GM12878 (cell line): Measurements from ENCODE around the gene TARBP2. TPM values are rescaled to one million over a fixed set of nuclear protein-coding genes. Genes with fewer than 3 reads are reported as not detected.

Experiments
- ATAC-seq: fragments of 200-7000 bp; cut with Tn5 transposase; 3 replicates; pipeline ENCODE4 v1.9.1; 2020; ENCODE audit warnings: mild to moderate bottlenecking, moderate library complexity
- BruUV-seq: library from RNA; stranded (reverse); fragments of 400-500 nt; replicated peaks from 2 replicates; lab custom pipeline; 2021; lab: Mats Ljungman, UMichigan
- CTCF ChIA-PET: fragments of 300-600 bp; sonication (Branson Sonifier 250); formaldehyde crosslinking; extraction: SDS; loops from one replicate; lab custom pipeline; 2021; ENCODE audit warnings: inconsistent platforms; lab: Yijun Ruan, JAX
- POLR2A ChIA-PET: fragments of 350-600 bp; formaldehyde crosslinking; extraction: SDS; loops from one replicate; lab custom pipeline; 2021; ENCODE audit warnings: inconsistent platforms; lab: Charles Lee
- RAD21 ChIA-PET: fragments of 300-600 bp; sonication (Branson Sonifier 250); formaldehyde crosslinking; loops from one replicate; lab custom pipeline; 2023; ENCODE audit warnings: antibody characterized with exemption; ENCODE audit not compliant: unreplicated experiment; lab: Charles Lee
- SMC1A ChIA-PET: fragments of 300-600 bp; sonication (Branson Sonifier 250); formaldehyde crosslinking; loops from one replicate; lab custom pipeline; 2023; ENCODE audit not compliant: unreplicated experiment, uncharacterized antibody; lab: Charles Lee
- DNase-seq: peaks from one replicate; pipeline ENCODE4 v3.0.0-alpha.2; 2011; ENCODE audit warnings: low read depth, low spot score
- FAIRE-seq: peaks from 3 replicates; lab custom pipeline; 2011; peaks lifted over from hg19 to GRCh38; lab: Jason Lieb, UNC
- H2AFZ ChIP-seq: 2 replicates; pipeline ENCODE4 v1.6.0; 2011; ENCODE audit warnings: low read depth, low read length, control low read depth; ENCODE audit not compliant: control insufficient read depth
- H3K27ac ChIP-seq: 2 replicates; pipeline ENCODE4 v1.5.1; 2011; ENCODE audit warnings: control low read depth; ENCODE audit not compliant: control insufficient read depth, insufficient read depth
- H3K27me3 ChIP-seq, 2 experiments: replicated peaks in 1 of 2; 2 replicates each; pipeline versions ENCODE4 v1.6.0 to v1.6.1; 2011; ENCODE audit warnings: low read length in 1 of 2; ENCODE audit not compliant: control insufficient read depth in 2 of 2, insufficient read depth in 2 of 2
- H3K36me3 ChIP-seq, 2 experiments: 2 replicates each; pipeline ENCODE4 v1.5.1; 2011; ENCODE audit warnings: low read length in 1 of 2; ENCODE audit not compliant: control insufficient read depth in 2 of 2, insufficient read depth in 2 of 2
- H3K4me1 ChIP-seq: 2 replicates; pipeline ENCODE4 v1.6.1; 2011; ENCODE audit warnings: mild to moderate bottlenecking, low read length, moderate library complexity, mixed read lengths; ENCODE audit not compliant: control insufficient read depth, insufficient read depth
- H3K4me2 ChIP-seq: 2 replicates; pipeline ENCODE4 v1.6.0; 2011; ENCODE audit warnings: control low read depth; ENCODE audit not compliant: control insufficient read depth, insufficient read depth
- H3K4me3 ChIP-seq: fragments of 200-600 bp; sonication (generic); 2 replicates; pipeline ENCODE4 v1.5.1; 2016
- H3K79me2 ChIP-seq: 2 replicates; pipeline ENCODE4 v1.6.0; 2011; ENCODE audit warnings: low read length; ENCODE audit not compliant: control insufficient read depth, insufficient read depth
- H3K9ac ChIP-seq: 2 replicates; pipeline ENCODE4 v1.8.0; 2011; ENCODE audit warnings: low read length, control low read depth, mixed read lengths; ENCODE audit not compliant: control insufficient read depth, insufficient read depth
- H3K9me3 ChIP-seq: replicated peaks from 3 replicates; pipeline ENCODE4 v1.5.1; 2011; ENCODE audit warnings: mild to moderate bottlenecking, low read length; ENCODE audit not compliant: control insufficient read depth, insufficient read depth
- H4K20me1 ChIP-seq: 2 replicates; pipeline ENCODE4 v1.6.0; 2011; ENCODE audit not compliant: control insufficient read depth, insufficient read depth
- ATF7 ChIP-seq: fragments of 450-650 bp; IDR thresholded peaks from 2 replicates; pipeline ENCODE4 v1.6.1; 2016; ENCODE audit warnings: low read depth, mild to moderate bottlenecking
- BCL3 ChIP-seq: IDR thresholded peaks from 2 replicates; pipeline ENCODE4 v1.6.1; 2011; ENCODE audit warnings: borderline replicate concordance, low read depth, mild to moderate bottlenecking, moderate library complexity, low read length; ENCODE audit not compliant: insufficient read depth, poor library complexity, severe bottlenecking
- CBX5 ChIP-seq: sonication (generic); IDR thresholded peaks from 2 replicates; pipeline ENCODE4 v1.6.1; 2016; ENCODE audit warnings: low read depth, moderate library complexity, mild to moderate bottlenecking, inconsistent platforms
- CHD2 ChIP-seq: IDR thresholded peaks from 2 replicates; pipeline ENCODE4 v1.6.1; 2011; ENCODE audit warnings: low read depth, low read length, improper control_type of control experiment, borderline replicate concordance
- EED ChIP-seq: sonication (generic); IDR thresholded peaks from 2 replicates; pipeline ENCODE4 v1.6.1; 2016; ENCODE audit warnings: antibody characterized with exemption, low read depth
- ESRRA ChIP-seq: IDR thresholded peaks from 2 replicates; pipeline ENCODE4 v1.6.1; 2012; ENCODE audit warnings: mild to moderate bottlenecking, low read length, improper control_type of control experiment
- FOXM1 ChIP-seq: IDR thresholded peaks from 2 replicates; pipeline ENCODE4 v1.6.1; 2012; ENCODE audit warnings: low read depth, mild to moderate bottlenecking, inconsistent platforms, low read length, moderate library complexity
- GATAD2B ChIP-seq: fragments of 450-650 bp; conservative IDR thresholded peaks from 2 replicates; pipeline ENCODE4 v1.6.1; 2017; ENCODE audit warnings: low read depth, mild to moderate bottlenecking, moderate library complexity
- HDAC2 ChIP-seq: fragments of 200-600 bp; sonication (generic); IDR thresholded peaks from 2 replicates; pipeline ENCODE4 v1.6.1; 2017
- JUNB ChIP-seq: IDR thresholded peaks from 2 replicates; pipeline ENCODE4 v1.6.1; 2016; ENCODE audit warnings: antibody characterized with exemption, mild to moderate bottlenecking
- NFXL1 ChIP-seq: fragments of 450-650 bp; IDR thresholded peaks from 2 replicates; pipeline ENCODE4 v1.6.1; 2017; ENCODE audit warnings: antibody characterized with exemption, mild to moderate bottlenecking, borderline replicate concordance
- PAX8 ChIP-seq: fragments of 450-650 bp; IDR thresholded peaks from 2 replicates; pipeline ENCODE4 v1.6.1; 2017; ENCODE audit warnings: mild to moderate bottlenecking, moderate library complexity
- PBX3 ChIP-seq: IDR thresholded peaks from 2 replicates; pipeline ENCODE4 v1.6.1; 2011; ENCODE audit warnings: mild to moderate bottlenecking, low read depth, low read length, moderate library complexity; ENCODE audit not compliant: insufficient replicate concordance
- PKNOX1 ChIP-seq: fragments of 450-650 bp; IDR thresholded peaks from 2 replicates; pipeline ENCODE4 v1.6.1; 2016; ENCODE audit warnings: mild to moderate bottlenecking
- POU2F2 ChIP-seq: IDR thresholded peaks from 3 replicates; pipeline ENCODE4 v1.6.1; 2011; ENCODE audit warnings: low read depth, mild to moderate bottlenecking, low read length, borderline replicate concordance
- TAF1 ChIP-seq: IDR thresholded peaks from 2 replicates; pipeline ENCODE4 v1.6.1; 2011; ENCODE audit warnings: mild to moderate bottlenecking, low read depth, low read length, borderline replicate concordance
- USF1 ChIP-seq: IDR thresholded peaks from 2 replicates; pipeline ENCODE4 v1.6.1; 2011; ENCODE audit warnings: borderline replicate concordance, low read depth, mild to moderate bottlenecking, moderate library complexity, mixed read lengths, low read length; ENCODE audit not compliant: insufficient read depth; ENCODE audit errors: extremely low read length
- ZNF622 ChIP-seq: fragments of 450-650 bp; IDR thresholded peaks from 2 replicates; pipeline ENCODE4 v1.6.1; 2017; ENCODE audit warnings: mild to moderate bottlenecking, inconsistent platforms
- WGBS: methylation state at CpG from one replicate; pipeline ENCODE4 v1.1.6; 2016; ENCODE audit warnings: low lambda C conversion rate; ENCODE audit not compliant: insufficient replicate concordance, insufficient coverage; ENCODE audit errors: missing lambda C conversion rate; 5-methylcytosine and 5-hydroxymethylcytosine counted together
- in situ Hi-C: fragments of 300-500 bp; cut with MboI; formaldehyde crosslinking; loops from 9 replicates; pipeline ENCODE4 v1.14.3; 2018; ENCODE audit warnings: mixed read lengths
- intact Hi-C: fragments of 100-400 bp; cut with micrococcal nuclease; formaldehyde crosslinking; loops from one replicate; pipeline ENCODE4 v1.14.2; 2022; ENCODE audit not compliant: unreplicated experiment
- polyA plus RNA-seq, 11 experiments: library from polyadenylated mRNA; depleted of rRNA in 4 of 11; unstranded in 6 of 11; stranded (reverse) in 5 of 11; fragments of >200 nt; fragmentation: Nextera tagmentation in 4 of 11; fragmentation: Illumina TruSeq in 1 of 11; extraction: Ambion mirVana in 4 of 11; extraction: Trizol in 1 of 11; gene quantifications; 1 replicate in 1 of 11; 2 replicates in 10 of 11; pipeline versions ENCODE4 v1.2.1 to v1.2.3, GENCODE V29; 2011 to 2016; ENCODE audit warnings: inconsistent platforms in 2 of 11, missing spikeins in 2 of 11, low read depth in 1 of 11
- total RNA-seq, 4 experiments: library from RNA; depleted of rRNA in 3 of 4; stranded (reverse); fragments of >200 nt in 3 of 4; fragmentation: Illumina TruSeq in 1 of 4; extraction: Trizol in 1 of 4; gene quantifications; 2 replicates each; pipeline versions ENCODE4 v1.2.1 to v1.2.3, GENCODE V29; 2013 to 2021

The TARBP2 gene
- total and polyA plus RNA-seq, 10 of the 15 experiments (the other 5 are each of a cell fraction or from before 2014, with no cell fraction given): 5.5 to 60.1 (median 36.8) TPM

- TF ChIP-seq NFXL1: no peak
- TF ChIP-seq CBX5: no peak
Observed at GRCh38 chr12:53492188-53492587, 8.9 kb upstream of the TARBP2 start (continued).

- FAIRE-seq: peak; percentile 94
- no TSS peak for BruUV-seq
- no peak for TF ChIP-seq BCL3
- TF ChIP-seq USF1: peak; percentile 94
- TF ChIP-seq TAF1: no peak
- no peak for TF ChIP-seq HDAC2
- TF ChIP-seq PAX8: no peak
- TF ChIP-seq FOXM1: no peak
- no peak for TF ChIP-seq JUNB
- TF ChIP-seq ZNF622: no peak
- TF ChIP-seq ESRRA: no peak
- TF ChIP-seq POU2F2: no peak
- TF ChIP-seq GATAD2B: no peak
- TF ChIP-seq ATF7: peak; percentile 55; the same call in 1 of the 2 replicates
- peak; percentile 35; the same call in 1 of the 2 replicates for TF ChIP-seq CHD2
- no peak for TF ChIP-seq PKNOX1
- no peak for TF ChIP-seq EED
- no peak for TF ChIP-seq PBX3
Observed at GRCh38 chr12:53492830-53493609, 8.1 kb upstream of the TARBP2 start.

More at GRCh38 chr12:53492830-53493609, 8.1 kb upstream of the TARBP2 start:
- 2% methylated on average over 45 of the region's 52 CpGs for WGBS
- Histone ChIP-seq H3K36me3 (no peaks in the 10 kb centered on the region), H3K27me3 (no peaks in the 10 kb centered on the region), H3K79me2 (no peaks in the 10 kb centered on the region), H3K27ac (peak overlapping the region; percentile 46; the same call in 1 of the 2 replicates), H3K4me1 (peaks cover 10% of the 10 kb centered on the region), H2AFZ (peak overlapping the region; percentile 90), H4K20me1 (no peaks in the 10 kb centered on the region), H3K9ac (peak overlapping the region; percentile 74), H3K9me3 (no peaks in the 10 kb centered on the region), H3K4me2 (peak overlapping the region; percentile 96), H3K4me3 (peak overlapping the region; percentile 87)
- SMC1A ChIA-PET: interaction anchor here (0.7 to 3.1 kb wide), 5 partner anchors 16 to 140 kb away, joined by 3 to 9 read pairs (median 3); no protein-coding TSS in a partner anchor
- POLR2A ChIA-PET: interaction anchor here (0.6 to 2.9 kb wide), 8 partner anchors 8 to 286 kb away, joined by 3 to 12 read pairs (median 3); partner anchors contain the start of genes ITGB7 and TARBP2
- RAD21 ChIA-PET: interaction anchor here (1.0 to 1.6 kb wide), 6 partner anchors 8 to 183 kb away, joined by 3 to 7 read pairs (median 4); partner anchors contain the start of genes ATP5MC2 and TARBP2
- CTCF ChIA-PET: interaction anchor here (0.5 to 4.8 kb wide), 8 partner anchors 9 to 168 kb away, joined by 3 to 20 read pairs (median 3); partner anchors contain the start of genes NPFF and PRR13
- peak; percentile 96 for ATAC-seq
- DNase-seq: peak; percentile 46
- in situ Hi-C loops: no loop called here
- intact Hi-C loops: no loop called here
